H1 (cell line): ENCODE data around the gene KRT80. TPM values are rescaled to one million over a fixed set of nuclear protein-coding genes. Genes with fewer than 3 reads are reported as not detected.

Source experiments
- BACH1 ChIP-seq: IDR thresholded peaks from 2 replicates; pipeline ENCODE4 v1.6.1; 2012; ENCODE audit warnings: low read length, improper control_type of control experiment
- CREB1 ChIP-seq: IDR thresholded peaks from 2 replicates; pipeline ENCODE4 v1.6.1; 2012; ENCODE audit warnings: inconsistent platforms
- MAFK ChIP-seq: IDR thresholded peaks from 2 replicates; pipeline ENCODE4 v1.6.1; 2012; ENCODE audit warnings: low read depth, mild to moderate bottlenecking, improper control_type of control experiment, low read length
- RAD21 ChIP-seq, 2 experiments: IDR thresholded peaks in 1 of 2; conservative IDR thresholded peaks in 1 of 2; 2 replicates each; pipeline ENCODE4 v1.6.1; 2011; ENCODE audit warnings: low read depth in 2 of 2, low read length in 2 of 2, improper control_type of control experiment in 1 of 2, inconsistent platforms in 1 of 2, mild to moderate bottlenecking in 1 of 2, moderate library complexity in 1 of 2
- SAP30 ChIP-seq: fragments of 300-600 bp; sonication (generic); IDR thresholded peaks from 2 replicates; pipeline ENCODE4 v1.7.1; 2012; ENCODE audit warnings: low read length, moderate library complexity, mild to moderate bottlenecking, inconsistent platforms; ENCODE audit not compliant: insufficient read depth, insufficient replicate concordance
- SP2 ChIP-seq: IDR thresholded peaks from 2 replicates; pipeline ENCODE4 v1.6.1; 2012; ENCODE audit warnings: mild to moderate bottlenecking, low read length, inconsistent platforms
- polyA plus RNA-seq, 7 experiments: library from polyadenylated mRNA; depleted of rRNA in 3 of 7; stranded (reverse) in 5 of 7; unstranded in 2 of 7; fragments of >200 nt in 5 of 7; fragments of 200-250 nt in 2 of 7; gene quantifications; 1 replicate in 5 of 7; 2 replicates in 1 of 7; 4 replicates in 1 of 7; pipeline versions ENCODE4 v1.2.1 to v1.2.3, GENCODE V29; 2011 to 2013; ENCODE audit warnings: missing spikeins in 2 of 7, mixed read lengths in 2 of 7
- total RNA-seq: library from RNA; stranded (reverse); fragmentation: NEBNext Ultra II Directional; extraction: Animal tissue kit (Norgen Biotek cat#: 25700); gene quantifications from 2 replicates; pipeline ENCODE4 v1.2.1, GENCODE V29; 2021
- TF ChIP-seq, protein P1 (sequence below): fragments of 300-600 bp; sonication (generic); IDR thresholded peaks from 2 replicates; pipeline ENCODE4 v1.7.1; 2012; ENCODE audit warnings: low read length, moderate library complexity, mild to moderate bottlenecking, inconsistent platforms; ENCODE audit not compliant: insufficient replicate concordance
- TF ChIP-seq, protein P2 (sequence below), 3 experiments: IDR thresholded peaks; 1 replicate in 2 of 3; 2 replicates in 1 of 3; pipeline versions ENCODE4 v1.5.1 to v1.6.1; 2011; ENCODE audit warnings: low read length in 3 of 3, mild to moderate bottlenecking in 3 of 3, inconsistent platforms in 2 of 3, low read depth in 1 of 3, moderate library complexity in 1 of 3; ENCODE audit not compliant: insufficient read depth in 1 of 3; ENCODE audit errors: control extremely low read depth in 1 of 3

The KRT80 gene
- total and polyA plus RNA-seq, 2 of the 8 experiments (the other 6 are each of a cell fraction or from before 2014, with no cell fraction given), result 0.05 TPM; not detected in 1

DNA sequence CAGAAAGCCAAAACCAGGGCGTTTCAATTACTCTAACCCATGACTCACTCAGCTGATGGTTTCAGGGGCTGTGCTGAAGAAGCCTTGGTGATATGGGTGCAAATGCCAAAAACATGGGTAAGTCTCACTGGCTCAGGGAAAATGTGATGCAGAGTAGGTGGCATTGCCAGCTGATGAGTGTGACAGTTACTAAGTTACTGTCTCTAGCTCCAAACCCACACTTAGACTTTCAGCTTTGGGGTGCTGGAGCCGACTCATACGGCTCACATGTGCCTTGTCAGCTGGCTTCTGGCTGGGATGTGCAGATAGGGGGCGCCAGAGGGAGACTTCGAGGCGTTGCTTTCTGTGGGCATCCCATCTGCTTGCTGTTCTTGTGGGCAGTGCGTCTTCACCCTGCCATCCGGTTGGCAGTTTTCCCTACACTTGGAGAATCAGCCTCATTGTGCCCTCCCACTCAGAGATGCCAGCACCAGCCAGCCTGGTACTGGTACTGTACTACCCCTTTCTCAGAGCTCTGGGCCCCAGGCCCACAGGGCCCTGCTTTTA, 30.2 kb upstream of the KRT80 start (continued):
- TF ChIP-seq, protein P1, sequence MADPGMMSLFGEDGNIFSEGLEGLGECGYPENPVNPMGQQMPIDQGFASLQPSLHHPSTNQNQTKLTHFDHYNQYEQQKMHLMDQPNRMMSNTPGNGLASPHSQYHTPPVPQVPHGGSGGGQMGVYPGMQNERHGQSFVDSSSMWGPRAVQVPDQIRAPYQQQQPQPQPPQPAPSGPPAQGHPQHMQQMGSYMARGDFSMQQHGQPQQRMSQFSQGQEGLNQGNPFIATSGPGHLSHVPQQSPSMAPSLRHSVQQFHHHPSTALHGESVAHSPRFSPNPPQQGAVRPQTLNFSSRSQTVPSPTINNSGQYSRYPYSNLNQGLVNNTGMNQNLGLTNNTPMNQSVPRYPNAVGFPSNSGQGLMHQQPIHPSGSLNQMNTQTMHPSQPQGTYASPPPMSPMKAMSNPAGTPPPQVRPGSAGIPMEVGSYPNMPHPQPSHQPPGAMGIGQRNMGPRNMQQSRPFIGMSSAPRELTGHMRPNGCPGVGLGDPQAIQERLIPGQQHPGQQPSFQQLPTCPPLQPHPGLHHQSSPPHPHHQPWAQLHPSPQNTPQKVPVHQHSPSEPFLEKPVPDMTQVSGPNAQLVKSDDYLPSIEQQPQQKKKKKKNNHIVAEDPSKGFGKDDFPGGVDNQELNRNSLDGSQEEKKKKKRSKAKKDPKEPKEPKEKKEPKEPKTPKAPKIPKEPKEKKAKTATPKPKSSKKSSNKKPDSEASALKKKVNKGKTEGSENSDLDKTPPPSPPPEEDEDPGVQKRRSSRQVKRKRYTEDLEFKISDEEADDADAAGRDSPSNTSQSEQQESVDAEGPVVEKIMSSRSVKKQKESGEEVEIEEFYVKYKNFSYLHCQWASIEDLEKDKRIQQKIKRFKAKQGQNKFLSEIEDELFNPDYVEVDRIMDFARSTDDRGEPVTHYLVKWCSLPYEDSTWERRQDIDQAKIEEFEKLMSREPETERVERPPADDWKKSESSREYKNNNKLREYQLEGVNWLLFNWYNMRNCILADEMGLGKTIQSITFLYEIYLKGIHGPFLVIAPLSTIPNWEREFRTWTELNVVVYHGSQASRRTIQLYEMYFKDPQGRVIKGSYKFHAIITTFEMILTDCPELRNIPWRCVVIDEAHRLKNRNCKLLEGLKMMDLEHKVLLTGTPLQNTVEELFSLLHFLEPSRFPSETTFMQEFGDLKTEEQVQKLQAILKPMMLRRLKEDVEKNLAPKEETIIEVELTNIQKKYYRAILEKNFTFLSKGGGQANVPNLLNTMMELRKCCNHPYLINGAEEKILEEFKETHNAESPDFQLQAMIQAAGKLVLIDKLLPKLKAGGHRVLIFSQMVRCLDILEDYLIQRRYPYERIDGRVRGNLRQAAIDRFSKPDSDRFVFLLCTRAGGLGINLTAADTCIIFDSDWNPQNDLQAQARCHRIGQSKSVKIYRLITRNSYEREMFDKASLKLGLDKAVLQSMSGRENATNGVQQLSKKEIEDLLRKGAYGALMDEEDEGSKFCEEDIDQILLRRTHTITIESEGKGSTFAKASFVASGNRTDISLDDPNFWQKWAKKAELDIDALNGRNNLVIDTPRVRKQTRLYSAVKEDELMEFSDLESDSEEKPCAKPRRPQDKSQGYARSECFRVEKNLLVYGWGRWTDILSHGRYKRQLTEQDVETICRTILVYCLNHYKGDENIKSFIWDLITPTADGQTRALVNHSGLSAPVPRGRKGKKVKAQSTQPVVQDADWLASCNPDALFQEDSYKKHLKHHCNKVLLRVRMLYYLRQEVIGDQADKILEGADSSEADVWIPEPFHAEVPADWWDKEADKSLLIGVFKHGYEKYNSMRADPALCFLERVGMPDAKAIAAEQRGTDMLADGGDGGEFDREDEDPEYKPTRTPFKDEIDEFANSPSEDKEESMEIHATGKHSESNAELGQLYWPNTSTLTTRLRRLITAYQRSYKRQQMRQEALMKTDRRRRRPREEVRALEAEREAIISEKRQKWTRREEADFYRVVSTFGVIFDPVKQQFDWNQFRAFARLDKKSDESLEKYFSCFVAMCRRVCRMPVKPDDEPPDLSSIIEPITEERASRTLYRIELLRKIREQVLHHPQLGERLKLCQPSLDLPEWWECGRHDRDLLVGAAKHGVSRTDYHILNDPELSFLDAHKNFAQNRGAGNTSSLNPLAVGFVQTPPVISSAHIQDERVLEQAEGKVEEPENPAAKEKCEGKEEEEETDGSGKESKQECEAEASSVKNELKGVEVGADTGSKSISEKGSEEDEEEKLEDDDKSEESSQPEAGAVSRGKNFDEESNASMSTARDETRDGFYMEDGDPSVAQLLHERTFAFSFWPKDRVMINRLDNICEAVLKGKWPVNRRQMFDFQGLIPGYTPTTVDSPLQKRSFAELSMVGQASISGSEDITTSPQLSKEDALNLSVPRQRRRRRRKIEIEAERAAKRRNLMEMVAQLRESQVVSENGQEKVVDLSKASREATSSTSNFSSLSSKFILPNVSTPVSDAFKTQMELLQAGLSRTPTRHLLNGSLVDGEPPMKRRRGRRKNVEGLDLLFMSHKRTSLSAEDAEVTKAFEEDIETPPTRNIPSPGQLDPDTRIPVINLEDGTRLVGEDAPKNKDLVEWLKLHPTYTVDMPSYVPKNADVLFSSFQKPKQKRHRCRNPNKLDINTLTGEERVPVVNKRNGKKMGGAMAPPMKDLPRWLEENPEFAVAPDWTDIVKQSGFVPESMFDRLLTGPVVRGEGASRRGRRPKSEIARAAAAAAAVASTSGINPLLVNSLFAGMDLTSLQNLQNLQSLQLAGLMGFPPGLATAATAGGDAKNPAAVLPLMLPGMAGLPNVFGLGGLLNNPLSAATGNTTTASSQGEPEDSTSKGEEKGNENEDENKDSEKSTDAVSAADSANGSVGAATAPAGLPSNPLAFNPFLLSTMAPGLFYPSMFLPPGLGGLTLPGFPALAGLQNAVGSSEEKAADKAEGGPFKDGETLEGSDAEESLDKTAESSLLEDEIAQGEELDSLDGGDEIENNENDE, result no peak
- TF ChIP-seq SAP30 (no peak), RAD21 (IDR thresholded peaks at IDR 0.05 in 1 of 2, conservative IDR thresholded peaks at IDR 0.05 in 1 of 2; ENCODE audit: low read depth in 2 of 2, low read length in 2 of 2) (peak; percentile 72 to 84), SP2 (no peak), CREB1 (0 out of 2 replicates have a peak, but pooled peaks have one; percentile 28), MAFK (peak; percentile 66; the same call in 1 of the 2 replicates), BACH1 (peak; percentile 75; the same call in 1 of the 2 replicates)
- TF ChIP-seq, protein P2, sequence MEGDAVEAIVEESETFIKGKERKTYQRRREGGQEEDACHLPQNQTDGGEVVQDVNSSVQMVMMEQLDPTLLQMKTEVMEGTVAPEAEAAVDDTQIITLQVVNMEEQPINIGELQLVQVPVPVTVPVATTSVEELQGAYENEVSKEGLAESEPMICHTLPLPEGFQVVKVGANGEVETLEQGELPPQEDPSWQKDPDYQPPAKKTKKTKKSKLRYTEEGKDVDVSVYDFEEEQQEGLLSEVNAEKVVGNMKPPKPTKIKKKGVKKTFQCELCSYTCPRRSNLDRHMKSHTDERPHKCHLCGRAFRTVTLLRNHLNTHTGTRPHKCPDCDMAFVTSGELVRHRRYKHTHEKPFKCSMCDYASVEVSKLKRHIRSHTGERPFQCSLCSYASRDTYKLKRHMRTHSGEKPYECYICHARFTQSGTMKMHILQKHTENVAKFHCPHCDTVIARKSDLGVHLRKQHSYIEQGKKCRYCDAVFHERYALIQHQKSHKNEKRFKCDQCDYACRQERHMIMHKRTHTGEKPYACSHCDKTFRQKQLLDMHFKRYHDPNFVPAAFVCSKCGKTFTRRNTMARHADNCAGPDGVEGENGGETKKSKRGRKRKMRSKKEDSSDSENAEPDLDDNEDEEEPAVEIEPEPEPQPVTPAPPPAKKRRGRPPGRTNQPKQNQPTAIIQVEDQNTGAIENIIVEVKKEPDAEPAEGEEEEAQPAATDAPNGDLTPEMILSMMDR (IDR thresholded peaks at IDR 0.05; ENCODE audit: control extremely low read depth in 1 of 3, insufficient read depth in 1 of 3, low read depth in 1 of 3, low read length in 3 of 3), result peak; percentile 93 to 98 (median 95)
